ENCODE measurements around the gene KCNJ8. TPM values are rescaled to one million over a fixed set of nuclear protein-coding genes. Genes with fewer than 3 reads are reported as not detected.
"Not testable (repeated sequence)": the region's sequence is repeated elsewhere in the genome, so short reads cannot be mapped to it uniquely, and the experiment has no call there.

KCNJ8 gene
- total RNA-seq: not detected

GRCh38 chr12:21774358-21775132 lies at the start of gene KCNJ8:
KCNJ8 (minus strand) TSS chr12:21774706; CDS start chr12:21773616, 1,090 bp downstream.
- CTCF ChIA-PET: no interaction called here
- Mint-ChIP-seq H3K27ac (no peak within 1 kb of the TSS), H3K4me1 (peaks cover 7% of the 10 kb centered on the region), H3K27me3 (peaks cover 69% of the 10 kb centered on the region), H3K36me3 (no peaks in the 10 kb centered on the region), H3K4me3 (no peak within 1 kb of the TSS), H3K9me3 (ENCODE audit: low read depth) (no peaks in the 10 kb centered on the region)
- DNase-seq (no peak), ATAC-seq (no peak)

GRCh38 chr12:21823581-21823980 lies 49.1 kb upstream of the KCNJ8 start:
- no peak for DNase-seq
- Mint-ChIP-seq H3K27me3 (no peaks in the 10 kb centered on the region), H3K27ac (no peak overlapping the region), H3K4me3 (no peak overlapping the region), H3K4me1 (no peaks in the 10 kb centered on the region), H3K9me3 (ENCODE audit: low read depth) (no peaks in the 10 kb centered on the region), H3K36me3 (no peaks in the 10 kb centered on the region)
- ATAC-seq: no peak
- CTCF ChIA-PET: no interaction called here

DNA sequence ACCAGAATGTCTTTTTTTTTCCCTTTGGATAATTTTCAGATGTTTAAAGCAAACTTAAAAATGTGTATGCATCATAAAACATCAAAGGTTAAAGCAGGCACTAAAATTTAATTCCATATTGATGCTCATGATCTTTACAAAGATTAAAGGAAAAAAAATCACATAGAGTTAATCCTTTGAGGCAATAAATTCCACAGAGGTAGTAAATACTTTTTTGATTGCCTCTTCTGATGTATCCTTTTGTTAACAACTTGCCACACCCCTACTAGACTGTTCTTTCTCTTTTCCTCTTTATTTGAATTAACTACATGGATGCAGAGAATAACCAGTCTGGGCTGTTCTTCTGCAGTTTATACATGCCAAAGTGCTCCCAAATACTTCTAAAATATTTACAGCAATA lies 45.2 kb upstream of the KCNJ8 start:
- Mint-ChIP-seq H3K27me3 (no peaks in the 10 kb centered on the region), H3K36me3 (no peaks in the 10 kb centered on the region), H3K4me3 (no peak overlapping the region), H3K4me1 (no peaks in the 10 kb centered on the region), H3K27ac (no peak overlapping the region), H3K9me3 (ENCODE audit: low read depth) (no peaks in the 10 kb centered on the region)
- ATAC-seq (no peak), DNase-seq (no peak)
- CTCF ChIA-PET: no interaction called here

DNA sequence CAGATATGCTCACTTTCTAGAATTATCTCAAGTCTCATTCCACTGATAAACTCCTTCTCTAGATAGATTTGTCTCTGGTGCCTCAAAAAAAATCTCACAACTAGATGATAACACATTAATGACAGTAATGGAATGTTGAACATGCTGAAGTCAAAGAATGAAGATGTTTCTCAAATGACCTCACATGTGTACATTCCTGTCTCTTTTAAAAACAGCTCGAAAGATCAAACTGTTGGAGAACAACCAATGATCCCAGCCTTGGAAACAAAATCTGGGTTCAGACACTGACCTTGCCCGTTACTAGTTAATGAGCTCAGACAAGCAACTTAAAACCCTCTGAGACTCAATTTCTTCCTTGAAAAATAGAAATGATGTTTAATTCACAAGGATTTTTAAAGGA lies 44.7 kb upstream of the KCNJ8 start:
- no peaks in the 10 kb centered on the region for H3K4me1 Mint-ChIP-seq
- no peak for DNase-seq
- H3K36me3 Mint-ChIP-seq: no peaks in the 10 kb centered on the region
- H3K9me3 Mint-ChIP-seq (ENCODE audit: low read depth): no peaks in the 10 kb centered on the region
- no peak for ATAC-seq
- H3K27ac Mint-ChIP-seq: no peak overlapping the region
- CTCF ChIA-PET: no interaction called here
- no peak overlapping the region for H3K4me3 Mint-ChIP-seq
- no peaks in the 10 kb centered on the region for H3K27me3 Mint-ChIP-seq

DNA sequence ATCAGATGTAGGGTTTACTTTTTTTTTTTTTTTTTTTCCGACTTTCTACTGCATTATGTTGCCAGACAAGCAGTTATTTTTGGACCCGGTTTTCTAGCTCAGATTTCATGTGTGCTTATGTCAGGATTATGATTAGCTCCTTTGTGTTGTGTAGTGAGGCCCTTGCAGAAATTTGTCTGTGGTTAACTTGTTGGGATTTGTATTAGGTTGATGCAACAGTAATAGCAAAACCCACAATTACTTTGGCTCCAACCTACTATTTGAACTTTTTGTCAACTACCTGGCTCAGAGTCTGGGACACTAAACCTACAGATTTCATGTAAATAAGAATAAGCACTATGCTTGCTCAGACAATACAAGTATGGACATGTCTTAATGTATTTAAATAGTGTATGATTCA lies 44.1 kb upstream of the KCNJ8 start:
- CTCF ChIA-PET: no interaction called here
- no peaks in the 10 kb centered on the region for H3K36me3 Mint-ChIP-seq
- H3K4me1 Mint-ChIP-seq: no peaks in the 10 kb centered on the region
- no peak overlapping the region for H3K27ac Mint-ChIP-seq
- ATAC-seq: no peak
- H3K9me3 Mint-ChIP-seq (ENCODE audit: low read depth): no peaks in the 10 kb centered on the region
- no peak overlapping the region for H3K4me3 Mint-ChIP-seq
- H3K27me3 Mint-ChIP-seq: no peaks in the 10 kb centered on the region
- DNase-seq: no peak

- no peaks in the 10 kb centered on the region for H3K9me3 Mint-ChIP-seq (ENCODE audit: low read depth)
- H3K27me3 Mint-ChIP-seq: no peaks in the 10 kb centered on the region
- no peak overlapping the region for H3K4me3 Mint-ChIP-seq
- no peaks in the 10 kb centered on the region for H3K4me1 Mint-ChIP-seq
- ATAC-seq (no peak), DNase-seq (no peak)
- CTCF ChIA-PET: no interaction called here
- H3K27ac Mint-ChIP-seq: no peak overlapping the region
- H3K36me3 Mint-ChIP-seq: no peaks in the 10 kb centered on the region
Measured at GRCh38 chr12:21815306-21816062, 41.0 kb upstream of the KCNJ8 start.

DNA sequence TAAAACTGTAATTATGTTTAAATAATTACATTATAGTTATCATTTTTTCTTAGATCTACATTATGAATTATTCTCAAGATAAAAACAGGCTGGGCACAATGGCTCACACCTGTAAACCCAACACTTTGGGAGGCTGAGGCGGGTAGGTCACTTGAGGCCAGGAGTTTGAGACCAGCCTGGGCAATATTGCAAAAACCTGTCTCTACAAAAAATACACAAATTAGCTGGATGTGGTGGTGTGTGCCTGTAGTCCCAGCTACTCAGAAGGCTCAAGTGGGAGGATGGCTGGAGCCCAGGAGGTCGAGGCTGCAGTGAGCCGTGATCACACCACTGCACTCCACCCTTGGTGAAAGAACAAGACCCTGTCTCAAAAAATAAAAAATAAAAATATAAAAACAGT lies 40.3 kb upstream of the KCNJ8 start:
- Mint-ChIP-seq H3K9me3 (ENCODE audit: low read depth) (no peaks in the 10 kb centered on the region), H3K36me3 (no peaks in the 10 kb centered on the region), H3K4me1 (no peaks in the 10 kb centered on the region), H3K27me3 (no peaks in the 10 kb centered on the region), H3K27ac (no peak overlapping the region), H3K4me3 (no peak overlapping the region)
- DNase-seq (no peak), ATAC-seq (no peak)
- CTCF ChIA-PET: no interaction called here

DNA sequence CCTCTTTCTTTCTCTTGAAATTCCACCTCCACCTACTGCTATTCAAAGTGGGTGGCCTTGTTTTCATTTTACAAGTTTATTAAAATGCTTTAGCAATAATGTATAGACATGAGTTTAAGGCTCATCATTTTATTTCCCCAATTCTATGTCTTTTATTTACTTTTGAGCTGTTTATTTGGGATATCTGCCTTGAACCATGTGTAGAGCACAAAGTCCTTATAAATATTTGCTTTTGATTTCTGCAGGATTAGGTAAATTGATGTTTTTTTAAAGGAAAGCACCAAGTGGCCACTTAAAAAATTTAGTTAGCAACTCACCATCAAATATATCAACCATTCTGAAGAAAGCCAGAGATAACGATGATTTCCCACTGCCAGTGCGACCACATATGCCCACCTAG lies 39.8 kb upstream of the KCNJ8 start:
- CTCF ChIA-PET: no interaction called here
- ATAC-seq (no peak), DNase-seq (no peak)
- Mint-ChIP-seq H3K27me3 (no peaks in the 10 kb centered on the region), H3K27ac (no peak overlapping the region), H3K4me3 (no peak overlapping the region), H3K4me1 (no peaks in the 10 kb centered on the region), H3K36me3 (no peaks in the 10 kb centered on the region), H3K9me3 (ENCODE audit: low read depth) (no peaks in the 10 kb centered on the region)

DNA sequence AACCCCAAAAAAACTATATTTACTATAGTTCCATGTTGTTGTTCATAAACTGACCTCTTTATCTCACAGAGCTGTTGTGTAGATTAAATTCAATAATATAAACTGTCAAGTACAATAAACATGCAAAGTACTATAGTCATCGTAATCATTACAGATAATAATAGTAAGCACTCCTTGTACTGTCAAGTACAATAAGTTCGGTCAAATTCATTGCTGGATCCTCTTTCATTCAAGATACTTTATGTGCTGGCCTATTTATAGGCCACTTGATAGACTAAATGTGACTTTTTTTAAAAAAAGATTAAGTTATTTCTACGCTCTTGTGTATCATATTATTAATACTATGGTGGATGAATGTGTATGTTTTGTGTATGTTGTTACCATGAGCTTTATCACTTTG lies 39.2 kb upstream of the KCNJ8 start:
- no peak for ATAC-seq

DNA sequence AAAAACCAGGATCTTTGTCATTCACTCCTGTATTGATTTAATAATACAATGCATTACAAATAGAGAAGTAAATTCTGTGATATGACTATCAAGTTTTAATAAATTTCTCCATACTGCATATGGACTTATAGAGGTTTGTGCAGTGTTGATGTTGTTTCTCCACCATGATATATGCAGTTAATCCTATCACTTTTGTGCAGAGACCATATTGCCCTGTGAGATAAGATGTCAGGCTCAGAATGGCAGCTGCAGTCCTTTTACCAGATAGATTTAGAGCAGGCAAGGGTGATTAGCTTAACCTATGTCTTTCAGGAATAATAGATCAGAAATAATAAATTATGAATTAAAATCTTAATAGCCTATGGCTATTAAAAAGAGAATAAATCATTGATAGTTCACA lies 38.6 kb upstream of the KCNJ8 start:
- CTCF ChIA-PET: no interaction called here
- no peaks in the 10 kb centered on the region for H3K36me3 Mint-ChIP-seq
- DNase-seq (no peak), ATAC-seq (no peak)
- no peaks in the 10 kb centered on the region for H3K4me1 Mint-ChIP-seq
- H3K9me3 Mint-ChIP-seq (ENCODE audit: low read depth): no peaks in the 10 kb centered on the region
- no peak overlapping the region for H3K4me3 Mint-ChIP-seq
- H3K27me3 Mint-ChIP-seq: no peaks in the 10 kb centered on the region
- no peak overlapping the region for H3K27ac Mint-ChIP-seq

More for the DNA sequence above, 39.2 kb upstream of the KCNJ8 start:
- no peak overlapping the region for H3K27ac Mint-ChIP-seq
- H3K9me3 Mint-ChIP-seq (ENCODE audit: low read depth): no peaks in the 10 kb centered on the region
- H3K4me1 Mint-ChIP-seq: no peaks in the 10 kb centered on the region
- no peaks in the 10 kb centered on the region for H3K36me3 Mint-ChIP-seq
- no peak for DNase-seq
- no peak overlapping the region for H3K4me3 Mint-ChIP-seq
- H3K27me3 Mint-ChIP-seq: no peaks in the 10 kb centered on the region
- CTCF ChIA-PET: no interaction called here

- ATAC-seq; H3K4me3 Mint-ChIP-seq; H3K27me3 Mint-ChIP-seq; H3K27ac Mint-ChIP-seq; DNase-seq; H3K9me3 Mint-ChIP-seq (ENCODE audit: low read depth); H3K36me3 Mint-ChIP-seq; CTCF ChIA-PET; H3K4me1 Mint-ChIP-seq: not testable (repeated sequence)
Measured at GRCh38 chr12:21812340-21812739, 37.8 kb upstream of the KCNJ8 start.

GRCh38 chr12:21809100-21809499 lies 34.6 kb upstream of the KCNJ8 start:
- H3K27me3 Mint-ChIP-seq: no peaks in the 10 kb centered on the region
- H3K9me3 Mint-ChIP-seq (ENCODE audit: low read depth): no peaks in the 10 kb centered on the region
- no peak for DNase-seq
- no peaks in the 10 kb centered on the region for H3K4me1 Mint-ChIP-seq
- ATAC-seq: no peak
- CTCF ChIA-PET: no interaction called here
- no peaks in the 10 kb centered on the region for H3K36me3 Mint-ChIP-seq
- H3K4me3 Mint-ChIP-seq: no peak overlapping the region
- no peak overlapping the region for H3K27ac Mint-ChIP-seq

- DNase-seq: no peak
- Mint-ChIP-seq H3K27ac (no peak overlapping the region), H3K36me3 (no peaks in the 10 kb centered on the region)
Measured at GRCh38 chr12:21806255-21806654, 31.7 kb upstream of the KCNJ8 start.

DNA sequence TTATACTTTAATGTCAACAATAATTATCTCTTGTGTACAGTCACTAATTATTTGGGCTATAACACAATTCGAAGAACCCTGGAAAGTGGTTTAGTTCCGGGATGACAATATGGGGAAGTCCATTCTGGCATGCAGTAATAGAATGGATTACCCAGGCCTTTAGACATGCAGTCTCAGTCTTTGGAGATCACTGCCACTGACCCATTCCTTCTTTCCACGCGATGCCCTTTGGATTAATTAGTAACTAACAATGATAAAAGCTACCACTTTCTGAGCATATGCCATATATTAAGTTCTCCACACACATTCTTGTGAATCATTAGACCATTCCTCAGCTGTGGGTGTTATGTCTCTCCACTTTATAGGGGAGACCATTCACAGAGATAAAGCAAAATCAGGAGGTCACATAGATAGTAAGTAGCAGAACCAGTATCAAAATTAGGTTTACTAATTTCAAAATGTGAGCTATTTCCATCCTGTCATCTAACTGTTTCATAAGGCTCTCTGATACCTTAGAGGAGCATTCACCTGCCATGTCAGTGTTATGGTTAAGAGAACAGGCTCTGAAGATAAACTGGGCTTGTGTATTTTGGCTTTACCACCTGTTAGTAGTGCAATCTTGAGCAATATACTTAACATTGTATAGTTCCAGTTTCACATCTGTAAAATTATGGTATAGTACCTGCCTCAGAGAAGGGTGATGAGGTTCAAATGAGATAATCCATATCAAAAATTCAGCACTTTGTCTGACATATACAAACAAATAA lies 27.2 kb upstream of the KCNJ8 start:
- Mint-ChIP-seq H3K4me1 (no peaks in the 10 kb centered on the region), H3K27me3 (no peaks in the 10 kb centered on the region), H3K36me3 (no peaks in the 10 kb centered on the region), H3K9me3 (ENCODE audit: low read depth) (no peaks in the 10 kb centered on the region), H3K27ac (no peak overlapping the region), H3K4me3 (no peak overlapping the region)
- DNase-seq: no peak
- ATAC-seq: no peak
- CTCF ChIA-PET: no interaction called here

More at GRCh38 chr12:21806255-21806654, 31.7 kb upstream of the KCNJ8 start:
- Mint-ChIP-seq H3K9me3 (ENCODE audit: low read depth) (no peaks in the 10 kb centered on the region), H3K27me3 (no peaks in the 10 kb centered on the region), H3K4me3 (no peak overlapping the region), H3K4me1 (no peaks in the 10 kb centered on the region)
- ATAC-seq: no peak
- CTCF ChIA-PET: no interaction called here
